ENCODE measurements around the gene HNRNPU.

DNA sequence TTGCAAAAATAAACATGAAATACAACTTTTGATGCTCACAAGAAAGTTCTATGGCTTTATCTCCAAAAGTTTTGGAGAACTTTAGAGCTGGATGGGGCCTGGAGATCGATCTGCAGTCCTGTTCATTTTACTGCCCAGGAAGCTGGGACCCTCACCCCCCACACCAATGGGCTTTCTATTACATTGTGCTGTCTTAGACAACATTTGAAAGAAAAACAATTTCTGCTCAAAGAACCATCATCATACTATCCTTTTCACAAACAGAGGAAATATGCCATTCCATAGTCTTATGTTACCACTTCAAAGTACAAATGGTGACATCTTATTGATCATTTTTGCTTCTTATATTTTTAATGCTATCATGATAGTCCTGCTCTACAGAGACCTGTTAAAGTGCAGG, 2.0 kb upstream of the HNRNPU start:
- TF ChIP-seq, protein P1, sequence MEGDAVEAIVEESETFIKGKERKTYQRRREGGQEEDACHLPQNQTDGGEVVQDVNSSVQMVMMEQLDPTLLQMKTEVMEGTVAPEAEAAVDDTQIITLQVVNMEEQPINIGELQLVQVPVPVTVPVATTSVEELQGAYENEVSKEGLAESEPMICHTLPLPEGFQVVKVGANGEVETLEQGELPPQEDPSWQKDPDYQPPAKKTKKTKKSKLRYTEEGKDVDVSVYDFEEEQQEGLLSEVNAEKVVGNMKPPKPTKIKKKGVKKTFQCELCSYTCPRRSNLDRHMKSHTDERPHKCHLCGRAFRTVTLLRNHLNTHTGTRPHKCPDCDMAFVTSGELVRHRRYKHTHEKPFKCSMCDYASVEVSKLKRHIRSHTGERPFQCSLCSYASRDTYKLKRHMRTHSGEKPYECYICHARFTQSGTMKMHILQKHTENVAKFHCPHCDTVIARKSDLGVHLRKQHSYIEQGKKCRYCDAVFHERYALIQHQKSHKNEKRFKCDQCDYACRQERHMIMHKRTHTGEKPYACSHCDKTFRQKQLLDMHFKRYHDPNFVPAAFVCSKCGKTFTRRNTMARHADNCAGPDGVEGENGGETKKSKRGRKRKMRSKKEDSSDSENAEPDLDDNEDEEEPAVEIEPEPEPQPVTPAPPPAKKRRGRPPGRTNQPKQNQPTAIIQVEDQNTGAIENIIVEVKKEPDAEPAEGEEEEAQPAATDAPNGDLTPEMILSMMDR (IDR thresholded peaks at IDR 0.05; ENCODE audit: low read length), result no peak
- TF ChIP-seq EZH2 (optimal IDR thresholded peaks at IDR 0.05; ENCODE audit: low read depth, low read length) (no peak), EZH2phosphoT487 (IDR thresholded peaks at IDR 0.05; ENCODE audit: low read length) (no peak)

Measured in MM.1S (cell line).